HG03064 (cell line): Measurements from ENCODE around the gene CALCB.

ENCODE experiments used
- ATAC-seq: cut with Tn5 transposase; IDR thresholded peaks from one replicate; pipeline ENCODE4 v1.9.1; 2021; ENCODE audit warnings: low read depth; ENCODE audit not compliant: unreplicated experiment

The CALCB gene

GRCh38 chr11:15114501-15115475, 41.4 kb downstream of the CALCB start, which contains the start of gene INSC:
TSS of gene INSC (plus strand) at chr11:15114923. CDS start at chr11:15149175, 34,252 bp downstream.
- no peak for ATAC-seq

GRCh38 chr11:15115686-15116085, 42.3 kb downstream of the CALCB start:
- no peak for ATAC-seq

DNA sequence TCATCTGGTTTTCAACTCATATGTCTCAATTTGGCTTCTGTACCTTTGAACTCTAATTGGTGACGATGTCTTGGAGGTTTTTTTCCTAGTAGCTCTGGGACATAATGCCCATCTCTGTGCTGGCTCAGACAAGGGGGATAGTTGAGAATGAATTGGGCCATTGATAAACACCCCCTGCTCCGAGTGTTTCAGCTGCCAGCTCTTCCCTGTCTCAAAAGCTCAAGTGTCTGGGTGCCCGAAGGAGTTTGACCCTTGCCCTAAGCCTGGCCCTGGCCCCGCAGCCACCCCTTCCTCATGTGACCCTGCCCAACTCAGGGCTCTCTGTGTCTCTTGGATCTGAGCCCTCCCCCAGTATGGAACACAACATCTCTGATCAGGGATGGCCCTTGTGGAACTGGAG, 44.4 kb downstream of the CALCB start:
- no peak for ATAC-seq

DNA sequence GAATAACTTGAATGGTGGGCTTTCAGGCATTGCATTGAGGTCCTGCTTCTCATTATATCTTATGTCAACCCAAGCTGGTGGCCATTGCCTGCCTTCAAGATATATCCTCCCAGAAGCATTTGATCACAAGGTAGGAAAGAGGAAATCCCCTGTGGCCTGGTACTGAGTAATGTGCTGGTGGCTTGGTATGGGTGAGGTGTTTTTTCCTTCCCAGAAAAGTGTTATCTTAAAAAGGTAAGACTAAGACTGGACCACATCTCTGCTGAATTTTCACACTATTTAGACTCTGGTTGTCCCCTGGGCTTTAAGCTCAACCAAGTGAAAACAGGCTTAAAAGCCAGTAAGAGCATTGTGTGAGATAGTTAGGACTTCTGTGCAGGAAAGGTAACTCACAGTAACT, 45.0 kb downstream of the CALCB start:
- peak; percentile 40 for ATAC-seq

DNA sequence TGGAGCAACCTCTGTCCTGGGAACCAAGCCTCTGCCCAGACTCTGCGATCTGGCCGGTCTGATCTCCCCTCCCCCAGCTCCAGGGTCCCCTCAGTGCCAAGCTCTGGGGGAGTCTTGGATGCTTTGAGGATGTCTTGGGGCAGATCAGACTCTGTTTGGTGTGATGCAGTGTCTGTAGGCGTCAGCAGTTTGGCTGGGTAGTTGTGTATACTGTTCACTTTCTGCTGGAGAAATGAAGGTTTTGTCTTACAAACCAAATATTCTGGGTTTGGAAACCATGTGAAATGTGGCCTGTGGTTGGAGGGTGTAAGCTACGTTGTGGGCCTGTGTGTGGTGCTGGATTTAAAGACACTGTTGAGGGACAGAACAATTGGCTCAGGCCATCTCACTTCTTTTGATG, 46.0 kb downstream of the CALCB start:
- no peak for ATAC-seq

GRCh38 chr11:15119826-15120225, 46.4 kb downstream of the CALCB start:
- no peak for ATAC-seq

DNA sequence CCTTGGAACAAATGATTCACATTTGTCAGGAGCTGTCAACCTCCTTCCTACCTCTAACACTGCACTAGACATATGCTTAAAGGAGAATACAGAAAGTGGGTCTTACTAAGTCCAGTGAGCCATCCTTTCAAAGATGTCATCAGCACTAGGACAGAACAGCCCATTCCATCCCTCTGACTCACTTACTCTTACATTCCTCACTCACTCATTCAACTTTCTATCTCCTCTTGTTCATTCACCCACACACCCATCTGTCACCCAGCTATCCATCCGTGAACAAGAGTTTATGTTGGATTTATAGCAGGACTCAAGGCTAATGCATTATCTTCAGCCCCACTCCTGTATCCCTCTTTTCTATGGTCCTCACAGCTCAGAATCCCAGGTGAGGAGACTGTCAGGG, 50.5 kb downstream of the CALCB start:
- ATAC-seq: no peak

- no peak for ATAC-seq
Measured at GRCh38 chr11:15124528-15124927, 51.1 kb downstream of the CALCB start.

DNA sequence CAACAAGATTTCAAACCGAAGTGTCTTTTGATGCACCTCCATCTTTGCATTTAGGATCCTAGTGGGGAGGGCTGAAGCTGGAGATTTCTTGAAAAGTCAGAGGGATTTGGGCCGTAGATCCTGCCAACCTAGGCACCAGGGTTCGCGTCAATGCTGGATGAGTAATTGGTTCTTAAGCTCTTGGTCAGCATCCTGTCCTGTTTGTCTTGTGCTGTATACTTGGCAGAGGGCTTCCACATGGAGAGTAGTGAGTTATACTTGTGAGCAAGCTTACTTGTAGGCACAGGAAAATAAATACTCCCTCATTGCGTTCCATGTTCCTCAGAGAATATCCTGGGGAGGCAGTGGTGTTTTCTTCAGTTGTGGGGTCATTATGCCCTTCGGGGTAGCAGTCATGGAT, 53.9 kb downstream of the CALCB start:
- no peak for ATAC-seq
